Transverse colon (tissue), 4 donors: Measurements from ENCODE around the gene TMPO. TPM values are rescaled to one million over a fixed set of nuclear protein-coding genes. Genes with fewer than 3 reads are reported as not detected.
"Not testable (repeated sequence)": the region's sequence is repeated elsewhere in the genome, so short reads cannot be mapped to it uniquely, and the experiment has no call there.

Experiments
- DNase-seq: peaks from one replicate; pipeline ENCODE4 v3.0.0-alpha.2; 2019
- H3K27ac ChIP-seq, 4 donors: fragments of 200-600 bp; sonication (generic); 2 replicates each; pipeline ENCODE4 v1.5.1; 2016 to 2018; ENCODE audit warnings: inconsistent platforms in 4 of 4
- H3K27me3 ChIP-seq: fragments of 200-600 bp; sonication (generic); 2 replicates; pipeline ENCODE4 v1.5.1; 2017; ENCODE audit warnings: inconsistent platforms
- H3K36me3 ChIP-seq, 4 donors: fragments of 200-600 bp; sonication (generic); 2 replicates each; pipeline ENCODE4 v1.5.1; 2017 to 2019; ENCODE audit warnings: inconsistent platforms in 4 of 4
- H3K4me1 ChIP-seq, 4 donors: fragments of 200-600 bp; sonication (generic); 2 replicates each; pipeline ENCODE4 v1.5.1; 2017 to 2020; ENCODE audit warnings: inconsistent platforms in 4 of 4
- H3K4me3 ChIP-seq, 4 donors: fragments of 200-600 bp; sonication (generic); 1 replicate in 1 of 4; 2 replicates in 3 of 4; pipeline versions ENCODE4 v1.5.1 to v1.6.1; 2017 to 2019; ENCODE audit warnings: inconsistent platforms in 4 of 4
- H3K9me3 ChIP-seq, 2 donors: fragments of 200-600 bp; sonication (generic); 2 replicates each; pipeline ENCODE4 v1.5.1; 2017 to 2019; ENCODE audit warnings: inconsistent platforms in 2 of 2
- EP300 ChIP-seq: sonication (generic); formaldehyde crosslinking; IDR thresholded peaks from one replicate; pipeline ENCODE4 v1.6.1; 2017; ENCODE audit warnings: antibody characterized with exemption, low read depth
- POLR2A ChIP-seq: fragments of 450-650 bp; IDR thresholded peaks from one replicate; pipeline ENCODE4 v1.6.1; 2016; ENCODE audit warnings: antibody characterized with exemption, mild to moderate bottlenecking, moderate library complexity
- POLR2AphosphoS5 ChIP-seq, 3 donors: sonication (generic); formaldehyde crosslinking; IDR thresholded peaks; one replicate each; pipeline ENCODE4 v1.6.1; 2016; ENCODE audit warnings: antibody characterized with exemption in 3 of 3
- WGBS, 2 donors: methylation state at CpG; one replicate each; pipeline ENCODE4 v1.1.5; 2018; ENCODE audit warnings: low coverage in 1 of 2; 5-methylcytosine and 5-hydroxymethylcytosine counted together
- in situ Hi-C, 4 donors: fragments of 200-750 bp; cut with MboI; loops; one replicate each; pipeline versions ENCODE4 v1.15.0 to v1.15.1; 2017; ENCODE audit warnings: low sequenced_read_pairs in 3 of 4, low pct_ligation_motif_present in 1 of 4, low pct_unique_long_range_greater_than_20kb in 1 of 4
- intact Hi-C: fragments of 100-400 bp; cut with DNase I; formaldehyde crosslinking; loops from one replicate; pipeline ENCODE4 v1.15.1; 2023; ENCODE audit warnings: low total_unique reads
- total RNA-seq, 4 donors: library from RNA; depleted of rRNA; stranded (reverse); fragments of >200 nt; gene quantifications; one replicate each; pipeline ENCODE4 v1.1.0, GENCODE V29; 2016
- TF ChIP-seq, protein P1 (sequence below), 5 experiments: fragments of 200-600 bp in 3 of 5; fragments of 450-650 bp in 2 of 5; sonication (generic) in 3 of 5; IDR thresholded peaks; 1 replicate in 2 of 5; 2 replicates in 3 of 5; pipeline ENCODE4 v1.5.1; 2016 to 2017; ENCODE audit warnings: antibody characterized with exemption in 5 of 5, inconsistent platforms in 3 of 5, mild to moderate bottlenecking in 2 of 5, moderate library complexity in 1 of 5

The TMPO gene
- total RNA-seq, 4 donors from 2014 or later = 57.8 to 164 (median 89.0) TPM

DNA sequence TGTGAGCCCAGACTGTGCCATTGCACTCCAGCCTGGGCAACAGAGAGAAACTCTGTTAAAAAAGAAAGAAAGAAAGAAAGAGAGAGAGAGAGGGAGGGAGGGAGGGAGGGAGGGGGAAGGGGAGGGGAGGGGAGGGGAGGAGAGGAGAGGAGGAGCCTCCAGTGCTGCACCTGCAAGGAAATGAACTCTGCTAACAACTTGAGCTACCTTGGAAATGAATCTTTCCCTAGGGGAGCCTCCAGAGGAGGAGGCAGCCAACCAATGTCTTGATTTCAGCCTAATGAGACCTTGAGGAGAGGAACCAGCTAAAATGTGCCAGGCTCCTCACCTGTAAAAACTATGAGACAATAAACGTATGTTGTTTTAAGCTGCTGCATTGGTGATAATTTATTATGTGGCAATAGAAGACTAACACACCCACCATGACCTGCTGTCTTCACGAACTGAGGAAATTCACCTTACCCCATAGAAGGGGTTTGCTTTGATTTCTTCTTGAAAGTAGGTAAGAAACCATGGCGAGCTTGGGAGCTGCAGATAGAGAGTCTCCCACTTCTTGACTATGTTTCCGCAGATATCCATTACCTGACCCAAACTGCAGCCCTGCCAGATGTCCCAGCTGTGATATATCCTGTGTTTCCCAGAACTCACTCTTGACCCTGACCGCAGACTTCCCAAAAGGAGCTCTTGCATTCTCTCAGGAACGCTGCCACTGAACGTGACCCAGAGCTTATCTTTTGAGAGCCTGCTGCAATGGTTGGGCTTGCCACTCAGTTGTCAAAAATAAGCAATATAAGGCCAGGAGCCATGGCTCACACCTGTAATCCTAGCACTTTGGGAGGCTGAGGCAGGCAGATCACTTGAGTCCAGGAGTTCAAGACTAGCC, 31.5 kb upstream of the TMPO start:
- no peaks in the 10 kb centered on the region for H3K36me3 ChIP-seq
- TF ChIP-seq POLR2AphosphoS5 (IDR thresholded peaks at IDR 0.05) (no peak), POLR2A (no peak), EP300 (no peak)
- TF ChIP-seq, protein P1, sequence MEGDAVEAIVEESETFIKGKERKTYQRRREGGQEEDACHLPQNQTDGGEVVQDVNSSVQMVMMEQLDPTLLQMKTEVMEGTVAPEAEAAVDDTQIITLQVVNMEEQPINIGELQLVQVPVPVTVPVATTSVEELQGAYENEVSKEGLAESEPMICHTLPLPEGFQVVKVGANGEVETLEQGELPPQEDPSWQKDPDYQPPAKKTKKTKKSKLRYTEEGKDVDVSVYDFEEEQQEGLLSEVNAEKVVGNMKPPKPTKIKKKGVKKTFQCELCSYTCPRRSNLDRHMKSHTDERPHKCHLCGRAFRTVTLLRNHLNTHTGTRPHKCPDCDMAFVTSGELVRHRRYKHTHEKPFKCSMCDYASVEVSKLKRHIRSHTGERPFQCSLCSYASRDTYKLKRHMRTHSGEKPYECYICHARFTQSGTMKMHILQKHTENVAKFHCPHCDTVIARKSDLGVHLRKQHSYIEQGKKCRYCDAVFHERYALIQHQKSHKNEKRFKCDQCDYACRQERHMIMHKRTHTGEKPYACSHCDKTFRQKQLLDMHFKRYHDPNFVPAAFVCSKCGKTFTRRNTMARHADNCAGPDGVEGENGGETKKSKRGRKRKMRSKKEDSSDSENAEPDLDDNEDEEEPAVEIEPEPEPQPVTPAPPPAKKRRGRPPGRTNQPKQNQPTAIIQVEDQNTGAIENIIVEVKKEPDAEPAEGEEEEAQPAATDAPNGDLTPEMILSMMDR (IDR thresholded peaks at IDR 0.05) = no peak
- H3K27ac ChIP-seq = no peak overlapping the region
- in situ Hi-C loops (no loop called here), intact Hi-C loops (no loop called here)
- H3K27me3 ChIP-seq = no peaks in the 10 kb centered on the region
- H3K9me3 ChIP-seq = no peaks in the 10 kb centered on the region
- DNase-seq = no peak
- no peaks in the 10 kb centered on the region for H3K4me1 ChIP-seq
- no peak overlapping the region for H3K4me3 ChIP-seq
- WGBS, 2 donors = 65 to 68% methylated on average over 3 to 7 of the region's 7 CpGs

DNA sequence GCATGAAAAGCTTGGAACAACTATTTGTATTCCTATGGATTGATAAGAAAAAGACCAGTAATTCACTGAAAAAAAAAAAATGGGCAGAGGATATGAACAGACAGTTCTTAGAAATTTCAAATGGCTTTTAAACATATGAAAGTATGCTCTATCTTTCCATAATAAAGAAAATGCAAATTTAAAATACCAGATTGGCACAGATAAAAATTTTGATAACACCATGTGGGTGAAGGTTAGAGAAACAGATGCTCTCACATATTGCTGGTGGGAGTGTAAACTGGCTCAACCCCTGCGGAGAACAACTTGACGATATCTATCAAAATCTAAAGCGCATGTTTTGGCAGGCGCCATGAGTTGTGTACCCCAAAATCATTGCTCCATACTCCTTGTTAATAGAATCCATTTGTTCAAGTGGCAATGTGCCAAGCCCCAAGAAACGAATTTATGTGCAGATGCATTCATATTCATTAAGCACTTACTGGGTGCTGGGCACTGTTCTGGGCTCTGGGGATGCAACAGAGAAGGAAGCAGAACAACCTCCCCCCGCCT, 29.5 kb upstream of the TMPO start:
- H3K4me3 ChIP-seq = no peak overlapping the region
- no peaks in the 10 kb centered on the region for H3K36me3 ChIP-seq
- intact Hi-C loops (no loop called here), in situ Hi-C loops (no loop called here)
- H3K9me3 ChIP-seq = no peaks in the 10 kb centered on the region
- DNase-seq = no peak
- peaks cover 0 to 6% (median 4%) of the 10 kb centered on the region in 4 donors for H3K4me1 ChIP-seq
- TF ChIP-seq, protein P1 (IDR thresholded peaks at IDR 0.05) = no peak
- TF ChIP-seq POLR2AphosphoS5 (IDR thresholded peaks at IDR 0.05) (no peak), EP300 (no peak), POLR2A (no peak)
- H3K27ac ChIP-seq = no peak overlapping the region
- H3K27me3 ChIP-seq = no peaks in the 10 kb centered on the region
- 67 to 84% methylated on average over 6 of the region's 6 CpGs for WGBS, 2 donors

DNA sequence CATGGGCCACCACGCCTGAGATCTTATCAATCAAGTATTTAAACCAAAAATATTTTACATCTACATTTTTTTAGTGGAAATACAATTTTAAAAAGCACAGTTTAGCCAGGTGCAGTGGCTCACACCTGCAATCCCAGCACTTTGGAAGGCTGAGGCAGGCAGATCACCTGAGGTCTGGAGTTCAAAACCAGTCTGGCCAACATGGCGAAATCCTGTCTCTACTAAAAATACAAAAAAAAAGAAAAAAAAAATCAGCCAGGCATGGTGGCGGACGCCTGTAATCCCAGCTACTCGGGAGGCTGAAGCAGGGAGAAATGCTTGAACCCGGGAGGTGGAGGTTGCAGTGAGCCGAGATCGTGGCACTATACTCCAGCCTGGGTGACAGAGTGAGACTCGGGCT, 27.0 kb upstream of the TMPO start:
- in situ Hi-C loops, H3K9me3 ChIP-seq, H3K4me3 ChIP-seq, H3K27me3 ChIP-seq, intact Hi-C loops, DNase-seq, H3K27ac ChIP-seq, H3K36me3 ChIP-seq: not testable (repeated sequence)
- peaks cover 4 to 17% (median 10%) of the 10 kb centered on the region in 4 donors for H3K4me1 ChIP-seq
- 95 to 97% methylated on average over 6 to 9 of the region's 9 CpGs for WGBS, 2 donors

DNA sequence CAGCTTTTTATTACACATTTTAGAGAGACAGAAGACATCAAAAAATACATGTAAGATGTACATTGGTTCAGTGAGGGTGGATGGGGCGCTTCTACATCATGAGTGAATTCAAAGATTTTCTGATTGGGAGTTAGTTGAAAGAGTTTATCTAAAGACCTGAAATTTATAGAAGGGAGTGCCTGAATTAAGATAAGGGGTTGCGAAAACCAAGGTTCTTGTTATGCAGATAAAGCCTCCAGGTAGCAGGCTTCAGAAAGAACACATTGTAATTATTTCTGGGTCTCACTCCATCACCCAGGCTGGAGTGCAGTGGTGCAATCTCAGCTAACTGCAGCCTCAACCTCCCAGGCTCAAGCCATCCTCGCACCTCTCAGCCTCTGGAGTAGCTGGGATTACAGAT, 26.2 kb upstream of the TMPO start:
- intact Hi-C loops (no loop called here), in situ Hi-C loops (no loop called here)
- Histone ChIP-seq H3K4me3 (no peak overlapping the region), H3K27ac (no peak overlapping the region), H3K27me3 (no peaks in the 10 kb centered on the region), H3K4me1 (peaks cover 4 to 17% (median 10%) of the 10 kb centered on the region in 4 donors), H3K36me3 (no peaks in the 10 kb centered on the region), H3K9me3 (no peaks in the 10 kb centered on the region)
- no peak for DNase-seq
- TF ChIP-seq POLR2A (no peak), POLR2AphosphoS5 (IDR thresholded peaks at IDR 0.05) (no peak), EP300 (no peak)
- TF ChIP-seq, protein P1 (IDR thresholded peaks at IDR 0.05) = no peak
- WGBS, 2 donors = 73 to 76% methylated on average over 2 to 3 of the region's 3 CpGs
